Amygdala (tissue), 56 donors: Measurements from ENCODE around the gene CHMP4A.
"Not testable (repeated sequence)": the region's sequence is repeated elsewhere in the genome, so short reads cannot be mapped to it uniquely, and the experiment has no call there.

Experiments used
- DNase-seq, 56 donors: peaks; one replicate each; lab custom pipeline; 2025; lab: John Stamatoyannopoulos, UW

Gene CHMP4A

GRCh38 chr14:24231263-24232120 lies 18.2 kb upstream of the CHMP4A start:
- peak in 6 of 56 donors; percentile 19 to 75 (median 43) for DNase-seq

- no peak for DNase-seq
Observed at GRCh38 chr14:24228902-24229301, 15.6 kb upstream of the CHMP4A start.

GRCh38 chr14:24226473-24226872 lies 13.2 kb upstream of the CHMP4A start:
- no peak for DNase-seq

DNA sequence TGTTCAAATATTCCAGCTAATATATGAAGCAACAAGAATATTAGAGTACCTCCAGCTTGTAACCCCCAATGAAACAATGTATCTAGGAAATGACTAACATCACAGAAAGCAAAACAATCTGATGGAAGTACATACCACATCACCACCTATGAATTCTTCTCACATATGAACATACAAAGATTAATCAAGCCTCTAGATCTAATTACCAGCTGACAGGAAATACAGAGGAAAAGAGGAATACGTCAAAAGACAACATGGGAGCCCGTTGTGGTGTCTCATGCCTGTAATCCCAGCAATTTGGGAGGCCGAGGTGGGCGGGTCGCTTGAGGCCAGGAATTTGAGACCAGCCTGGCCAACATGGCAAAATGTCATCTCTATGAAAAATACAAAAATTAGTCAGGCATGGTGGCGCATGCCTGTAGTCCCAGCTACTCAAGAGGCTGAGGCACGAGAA lies 11.4 kb upstream of the CHMP4A start:
- DNase-seq = no peak

DNA sequence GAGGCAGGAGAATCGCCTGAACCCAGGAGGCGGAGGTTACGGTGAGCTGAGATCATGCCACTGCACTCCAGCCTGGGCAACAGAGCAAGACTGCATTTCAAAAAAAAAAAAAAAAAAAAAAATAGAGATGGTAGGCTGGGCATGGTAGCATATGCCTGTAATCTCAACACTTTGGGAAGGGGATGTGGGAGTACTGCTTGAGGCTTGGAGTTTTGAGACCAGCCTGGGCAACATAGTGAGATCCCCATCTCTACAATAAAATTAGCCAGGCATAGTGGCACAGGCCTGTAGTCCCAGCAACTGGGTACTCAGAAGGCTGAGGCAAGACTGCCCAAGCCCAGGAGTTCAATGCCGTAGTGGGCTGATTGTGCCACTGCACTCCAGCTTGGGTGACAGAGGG lies 9.7 kb upstream of the CHMP4A start:
- not testable (repeated sequence) for DNase-seq

DNA sequence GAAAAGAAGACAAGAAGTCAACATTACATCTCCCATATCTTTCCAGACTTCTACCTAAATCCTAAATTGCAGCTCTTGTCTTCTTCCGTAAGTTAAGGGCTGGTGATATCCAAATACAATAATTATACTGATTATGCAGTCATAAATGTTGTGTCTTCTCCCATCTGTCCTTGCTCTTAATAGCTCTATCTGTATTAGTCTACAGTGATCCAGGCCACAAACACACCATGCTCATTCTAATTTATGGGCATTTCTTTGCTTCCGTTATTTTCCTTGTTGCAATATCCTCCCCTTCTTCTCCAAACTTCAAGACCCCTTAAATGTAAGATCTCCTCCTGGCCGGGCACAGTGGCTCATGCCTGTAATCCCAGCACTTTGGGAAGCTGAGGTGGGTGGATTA lies 6.2 kb upstream of the CHMP4A start:
- no peak for DNase-seq

DNA sequence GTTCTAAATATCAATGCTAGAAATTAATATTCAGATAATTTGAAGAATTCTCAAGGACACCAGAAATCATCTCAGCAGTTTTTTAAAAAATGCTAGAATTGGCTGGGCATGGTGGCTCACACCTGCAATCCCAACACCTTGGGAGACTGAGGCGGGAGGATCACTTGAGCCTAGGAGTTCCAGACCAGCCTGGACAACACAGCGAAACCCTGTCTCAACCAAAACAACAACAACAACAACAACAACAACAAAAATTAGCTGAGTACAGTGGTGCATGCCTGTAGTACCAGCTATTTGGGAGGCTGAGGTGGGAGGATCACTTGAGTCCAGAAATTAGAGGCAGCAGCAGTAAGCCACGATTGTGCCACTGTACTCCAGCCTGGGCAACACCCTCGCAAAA lies 5.8 kb upstream of the CHMP4A start:
- no peak for DNase-seq

DNA sequence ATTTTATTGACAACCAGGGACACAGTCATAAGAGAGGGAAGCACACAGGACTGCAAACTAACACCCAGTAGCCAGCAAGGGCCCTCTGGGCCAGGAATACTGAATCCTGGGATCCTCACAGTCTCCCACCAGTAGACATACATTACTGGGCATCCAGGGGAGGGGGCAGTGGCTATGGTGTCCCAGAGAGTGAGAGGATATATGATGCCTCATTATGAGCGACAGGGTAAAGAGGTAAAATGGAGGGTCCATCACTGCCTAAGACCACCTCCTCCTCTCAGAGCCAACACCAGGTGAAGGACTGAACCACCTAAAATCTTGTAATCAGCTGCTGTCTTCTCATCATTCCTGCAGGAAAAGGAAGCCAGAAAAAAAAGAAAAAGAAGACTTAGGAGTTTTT lies 3.6 kb upstream of the CHMP4A start:
- not testable (repeated sequence) for DNase-seq

- no peak for DNase-seq
Observed at GRCh38 chr14:24216345-24216699, 3.0 kb upstream of the CHMP4A start.

DNA sequence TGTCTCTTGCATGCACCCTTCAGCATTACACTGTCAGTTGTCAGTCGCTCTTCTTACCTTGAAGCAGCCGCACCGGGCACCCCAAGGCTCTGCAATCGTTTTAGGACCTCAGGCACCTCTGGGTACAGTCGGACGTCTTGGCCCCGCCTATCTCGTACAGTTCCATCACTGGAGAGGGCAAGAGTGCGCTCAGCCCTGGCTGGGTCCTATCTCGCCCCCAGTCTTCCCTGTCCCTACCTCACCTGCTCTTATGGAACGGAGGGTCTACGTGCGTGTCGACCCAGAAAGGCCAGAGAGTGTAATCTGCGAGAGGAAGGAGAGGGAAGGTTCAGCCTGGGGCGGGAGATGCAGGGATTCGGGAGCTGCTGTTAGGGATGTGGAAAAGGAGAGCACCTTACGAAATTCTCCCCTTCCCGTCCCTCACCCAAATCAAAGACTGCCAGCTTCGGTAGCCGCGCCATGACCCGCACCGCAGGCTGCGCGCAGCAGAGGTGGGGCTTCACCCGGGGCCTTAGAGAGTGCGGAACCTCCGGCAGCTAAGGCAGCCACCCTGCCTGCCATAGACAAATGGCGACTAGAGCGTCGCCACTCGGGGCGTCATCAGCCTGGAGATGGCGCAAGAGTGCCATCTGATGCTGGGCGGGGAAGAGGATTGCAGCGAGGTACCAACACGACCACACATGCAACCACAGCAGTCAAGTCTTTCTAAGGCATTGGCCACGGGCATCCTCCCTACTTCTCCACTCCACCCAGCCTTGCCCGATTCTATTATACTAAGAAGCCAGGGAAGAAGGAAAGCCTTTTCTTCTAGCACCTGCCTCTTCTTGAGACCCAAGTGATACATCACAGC lies 2.4 kb upstream of the CHMP4A start, which contains the start of gene MDP1:
MDP1 (minus strand) TSS at position 572 of the 850 bp plus-strand sequence; CDS start at position 461, 111 bp downstream.
- peak; percentile 21 to 89 (median 73) for DNase-seq

DNA sequence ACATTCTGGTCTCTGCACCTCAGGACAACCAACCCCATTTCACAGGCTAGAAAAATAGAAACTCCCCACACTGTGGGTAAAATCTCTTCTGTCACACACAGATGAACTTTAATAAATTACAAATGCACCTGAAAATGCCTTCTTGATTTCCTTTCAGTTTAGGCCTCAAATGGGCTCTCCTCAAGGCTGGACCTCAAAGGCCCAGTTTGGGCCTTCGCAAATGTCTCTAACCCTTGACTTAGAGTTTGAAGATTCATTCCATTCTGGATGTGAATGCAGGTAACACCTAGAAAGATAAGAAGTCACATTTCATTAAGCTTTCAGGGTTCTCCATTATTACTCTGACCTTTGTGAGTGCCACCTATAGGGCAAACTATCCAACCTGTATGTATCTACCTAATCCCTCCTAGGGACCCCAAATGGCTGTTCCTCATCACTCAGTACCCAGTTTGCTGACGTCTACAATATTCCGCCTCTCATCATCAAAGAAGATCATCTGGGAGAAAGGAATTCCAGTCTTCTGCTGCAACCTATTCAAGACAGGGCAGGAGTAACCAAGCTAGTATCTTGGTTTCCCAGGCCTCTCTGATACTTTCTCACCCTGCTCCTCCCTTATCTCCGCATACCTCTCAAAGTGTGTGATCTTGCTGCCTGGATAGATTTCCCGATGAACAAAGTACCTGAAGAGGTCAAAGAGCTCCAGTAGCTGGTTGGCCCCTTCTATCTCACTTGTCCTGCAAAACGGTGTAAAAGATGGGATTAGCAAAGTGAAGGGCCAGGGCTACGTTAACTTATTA lies 776 bp upstream of the CHMP4A start:
- no peak for DNase-seq

- no peak for DNase-seq
Observed at GRCh38 chr14:24211311-24211710, 2.0 kb downstream of the CHMP4A start.

GRCh38 chr14:24207625-24208024 lies 5.7 kb downstream of the CHMP4A start:
- DNase-seq = no peak

DNA sequence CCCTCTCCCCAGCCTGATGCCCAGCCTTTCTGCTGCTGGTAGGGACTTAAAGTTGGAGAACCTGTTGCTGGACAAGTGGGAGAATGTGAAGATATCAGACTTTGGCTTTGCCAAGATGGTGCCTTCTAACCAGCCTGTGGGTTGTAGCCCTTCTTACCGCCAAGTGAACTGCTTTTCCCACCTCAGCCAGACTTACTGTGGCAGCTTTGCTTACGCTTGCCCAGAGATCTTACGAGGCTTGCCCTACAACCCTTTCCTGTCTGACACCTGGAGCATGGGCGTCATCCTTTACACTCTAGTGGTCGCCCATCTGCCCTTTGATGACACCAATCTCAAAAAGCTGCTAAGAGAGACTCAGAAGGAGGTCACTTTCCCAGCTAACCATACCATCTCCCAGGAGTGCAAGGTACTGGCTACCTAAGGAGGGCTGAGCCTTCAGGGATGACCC lies 6.2 kb downstream of the CHMP4A start:
- no peak for DNase-seq

GRCh38 chr14:24206260-24207103 lies 6.8 kb downstream of the CHMP4A start:
- DNase-seq = no peak

DNA sequence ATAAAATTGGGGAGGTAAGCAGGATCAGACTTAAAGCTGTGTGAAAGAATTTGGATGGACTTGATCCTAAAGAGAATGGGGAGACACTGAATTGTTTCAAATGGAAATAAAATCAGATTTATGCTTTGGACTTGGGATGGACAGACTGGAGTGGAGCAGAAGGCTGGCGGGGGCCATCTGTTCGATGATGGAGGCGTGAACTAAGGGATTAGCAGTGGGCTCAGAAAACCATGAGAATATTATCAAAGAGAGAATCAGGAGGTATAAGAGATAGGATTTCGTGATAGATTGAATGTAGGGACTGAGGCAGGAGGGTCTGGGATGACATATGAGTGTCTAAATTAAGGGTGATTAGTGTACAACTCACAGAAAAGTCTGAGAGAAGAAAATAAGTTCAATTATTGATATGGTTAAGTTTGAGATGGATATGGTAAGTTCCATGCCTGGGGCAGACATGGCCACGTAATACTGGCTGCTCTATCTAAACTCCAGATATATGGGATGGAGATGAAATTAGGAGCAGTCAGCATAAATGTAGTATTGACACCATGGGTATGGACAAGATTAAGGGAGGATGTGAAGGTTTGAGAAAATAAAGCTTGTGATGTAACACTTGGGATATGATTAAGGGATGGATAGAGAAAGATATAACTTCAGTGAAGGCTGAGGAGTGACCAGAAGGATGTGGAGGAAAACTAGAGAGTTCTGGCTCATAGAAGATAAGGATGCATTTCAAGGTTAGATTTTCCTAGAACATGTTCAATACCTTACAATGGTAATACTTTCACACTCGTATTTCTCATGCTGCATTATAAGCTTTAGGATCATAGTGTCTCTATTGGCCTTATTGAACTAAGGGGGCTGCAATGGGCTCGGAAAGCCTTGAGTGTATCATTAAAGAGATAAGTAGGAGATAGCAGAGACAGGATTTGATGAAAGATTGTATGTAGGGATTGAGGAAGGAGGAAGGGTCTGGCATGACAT lies 8.8 kb downstream of the CHMP4A start:
- no peak for DNase-seq

DNA sequence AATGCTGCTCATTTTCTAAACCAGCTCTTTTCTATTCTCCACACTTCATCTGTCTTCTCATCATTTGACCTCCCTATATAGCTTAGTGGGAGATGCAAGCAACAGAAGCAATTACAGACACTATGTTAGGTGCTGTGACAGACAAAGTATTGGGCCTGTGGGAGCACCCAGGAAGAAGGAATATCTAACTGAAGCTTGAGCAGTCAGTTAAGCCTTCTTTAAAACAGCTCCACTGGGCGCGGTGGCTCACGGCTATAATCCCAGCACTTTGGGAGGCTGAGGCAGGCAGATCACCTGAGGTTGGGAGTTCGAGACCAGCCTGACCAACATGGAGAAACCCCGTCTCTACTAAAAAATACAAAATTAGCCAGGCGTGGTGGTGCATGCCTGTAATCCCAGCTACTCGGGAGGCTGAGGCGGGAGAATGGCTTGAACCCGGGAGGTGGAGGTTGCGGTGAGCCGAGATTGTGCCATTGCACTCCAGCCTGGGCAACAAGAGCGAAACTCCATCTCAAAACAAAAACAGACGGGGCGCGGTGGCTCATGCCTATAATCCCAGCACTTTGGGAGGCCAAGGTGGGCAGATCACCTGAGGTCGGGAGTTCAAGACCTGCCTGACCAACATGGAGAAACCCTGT lies 9.9 kb downstream of the CHMP4A start:
- DNase-seq = not testable (repeated sequence)

GRCh38 chr14:24202538-24202937 lies 10.8 kb downstream of the CHMP4A start:
- DNase-seq = not testable (repeated sequence)
